CD4-positive, alpha-beta memory T cell (primary cell): ENCODE results near the gene MTMR3. TPM values are rescaled to one million over a fixed set of nuclear protein-coding genes. Genes with fewer than 3 reads are reported as not detected.
A peak's percentile ranks its signal among the peaks of the same experiment; 100 is the strongest.

Experiments used
- CTCF ChIA-PET: fragments of 350-600 bp; sonication (Branson Sonifier 250); formaldehyde crosslinking; loops from one replicate; lab custom pipeline; 2021; ENCODE audit warnings: inconsistent platforms; ENCODE audit not compliant: partially characterized antibody; lab: Charles Lee
- POLR2A ChIA-PET: fragments of 350-600 bp; sonication (Branson Sonifier 250); formaldehyde crosslinking; loops from one replicate; lab custom pipeline; 2021; ENCODE audit not compliant: partially characterized antibody; lab: Charles Lee
- DNase-seq, 5 donors: peaks; one replicate each; pipeline versions ENCODE4 v3.0.0 to v3.0.0-alpha.2; 2020 to 2022; ENCODE audit warnings: mixed read lengths in 1 of 5
- H3K27ac ChIP-seq: one replicate; pipeline ENCODE4 v1.7.0; 2013; ENCODE audit warnings: low read depth, low read length
- H3K27me3 ChIP-seq: 2 replicates; pipeline ENCODE4 v1.7.0; 2013; ENCODE audit warnings: mild to moderate bottlenecking, low read length, moderate library complexity; ENCODE audit not compliant: insufficient read depth
- H3K36me3 ChIP-seq: 2 replicates; pipeline ENCODE4 v1.7.0; 2013; ENCODE audit warnings: mild to moderate bottlenecking, low read length, moderate library complexity; ENCODE audit not compliant: insufficient read depth
- H3K4me1 ChIP-seq: 2 replicates; pipeline ENCODE4 v1.7.0; 2013; ENCODE audit warnings: mild to moderate bottlenecking, low read length, moderate library complexity; ENCODE audit not compliant: insufficient read depth
- H3K4me3 ChIP-seq, 2 donors: one replicate each; pipeline ENCODE4 v1.7.0; 2013; ENCODE audit warnings: low read length in 2 of 2, mild to moderate bottlenecking in 1 of 2
- H3K9me3 ChIP-seq, 2 donors: one replicate each; pipeline ENCODE4 v1.7.0; 2013; ENCODE audit warnings: low read length in 2 of 2, control low read depth in 1 of 2; ENCODE audit not compliant: control insufficient read depth in 1 of 2
- H3K27ac Mint-ChIP-seq, 7 donors: one replicate each; pipeline ENCODE4 v1.8.0; 2020 to 2021; ENCODE audit warnings: mixed read lengths in 7 of 7, mild to moderate bottlenecking in 6 of 7, inconsistent platforms in 3 of 7, moderate library complexity in 3 of 7
- H3K27me3 Mint-ChIP-seq, 2 donors: one replicate each; pipeline ENCODE4 v1.8.0; 2020 to 2021; ENCODE audit warnings: mixed read lengths in 2 of 2
- H3K36me3 Mint-ChIP-seq, 2 donors: one replicate each; pipeline ENCODE4 v1.8.0; 2020 to 2021; ENCODE audit warnings: mixed read lengths in 2 of 2, inconsistent platforms in 1 of 2, mild to moderate bottlenecking in 1 of 2
- H3K4me1 Mint-ChIP-seq, 4 donors: one replicate each; pipeline ENCODE4 v1.8.0; 2020 to 2021; ENCODE audit warnings: mixed read lengths in 4 of 4, mild to moderate bottlenecking in 1 of 4
- H3K4me3 Mint-ChIP-seq, 8 donors: one replicate each; pipeline ENCODE4 v1.8.0; 2020 to 2021; ENCODE audit warnings: mixed read lengths in 8 of 8, mild to moderate bottlenecking in 7 of 8, moderate library complexity in 6 of 8, inconsistent platforms in 3 of 8
- H3K9me3 Mint-ChIP-seq, 8 donors: one replicate each; pipeline ENCODE4 v1.8.0; 2020 to 2021; ENCODE audit warnings: mixed read lengths in 8 of 8, mild to moderate bottlenecking in 5 of 8, inconsistent platforms in 3 of 8, moderate library complexity in 1 of 8
- intact Hi-C: fragments of 100-400 bp; cut with micrococcal nuclease; formaldehyde crosslinking; loops from one replicate; pipeline ENCODE4 v1.15.1; 2023
- polyA plus RNA-seq, 2 donors: library from polyadenylated mRNA; unstranded; fragments of 300-500 nt; fragmentation: Illumina TruSeq; gene quantifications; one replicate each; pipeline ENCODE4 v1.2.3, GENCODE V29; 2021
- total RNA-seq, 2 experiments: library from RNA; stranded (reverse); gene quantifications; one replicate each; pipeline ENCODE4 v1.2.3, GENCODE V29; 2021

Gene MTMR3
- total and polyA plus RNA-seq, 4 experiments from 2014 or later = 11.0 to 68.6 (median 43.3) TPM

DNA sequence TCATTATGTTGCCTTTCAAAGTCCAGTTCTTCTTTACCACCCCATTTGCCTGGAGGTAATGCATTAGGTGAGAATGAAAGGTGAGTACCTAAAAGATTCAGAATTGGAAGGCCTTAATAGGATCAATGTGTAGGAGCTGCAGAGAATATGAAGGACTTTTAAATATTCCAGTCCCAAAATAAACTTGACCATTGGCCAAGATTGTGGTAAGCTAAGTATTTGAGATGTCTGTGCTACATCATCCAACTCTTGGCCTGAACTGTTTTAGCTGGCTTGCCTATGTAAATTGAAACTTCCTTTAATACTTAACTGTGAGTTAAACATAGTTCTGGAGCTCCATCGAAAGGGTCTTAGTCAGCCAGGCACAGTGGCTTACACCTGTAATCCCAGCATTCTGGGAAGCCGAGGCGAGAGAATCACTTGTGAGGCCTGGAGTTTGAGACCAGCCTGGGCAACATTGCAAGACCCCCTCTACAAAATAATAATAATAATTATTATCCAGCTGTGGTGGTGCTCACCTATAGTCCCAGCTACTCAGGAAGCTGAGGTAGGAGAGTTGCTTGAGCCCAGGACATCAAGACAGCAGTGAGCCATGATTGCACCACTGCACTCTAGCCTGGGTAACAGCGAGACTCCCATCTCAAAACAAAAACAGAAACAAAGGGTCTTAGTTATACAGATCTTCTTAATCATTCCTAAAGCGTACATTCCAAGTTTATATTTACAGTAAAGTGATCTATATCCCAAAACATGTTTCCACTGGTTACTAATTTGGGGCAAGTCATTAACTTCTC is 29.8 kb downstream of the MTMR3 start:
- H3K36me3 ChIP-seq = no peaks in the 10 kb centered on the region
- intact Hi-C loops = no loop called here
- no peaks in the 10 kb centered on the region for H3K27me3 ChIP-seq
- no peak overlapping the region for H3K4me3 ChIP-seq
- Mint-ChIP-seq H3K4me3 (no peak overlapping the region), H3K4me1 (peaks cover 49 to 84% (median 69%) of the 10 kb centered on the region in 4 donors), H3K9me3 (no peaks in the 10 kb centered on the region), H3K27me3 (no peaks in the 10 kb centered on the region), H3K27ac (no peak overlapping the region), H3K36me3 (no peaks in the 10 kb centered on the region)
- no peaks in the 10 kb centered on the region for H3K9me3 ChIP-seq
- no peak for DNase-seq
- peaks cover 39% of the 10 kb centered on the region for H3K4me1 ChIP-seq
- ChIA-PET CTCF (no interaction called here), POLR2A (no interaction called here)
- no peak overlapping the region for H3K27ac ChIP-seq

DNA sequence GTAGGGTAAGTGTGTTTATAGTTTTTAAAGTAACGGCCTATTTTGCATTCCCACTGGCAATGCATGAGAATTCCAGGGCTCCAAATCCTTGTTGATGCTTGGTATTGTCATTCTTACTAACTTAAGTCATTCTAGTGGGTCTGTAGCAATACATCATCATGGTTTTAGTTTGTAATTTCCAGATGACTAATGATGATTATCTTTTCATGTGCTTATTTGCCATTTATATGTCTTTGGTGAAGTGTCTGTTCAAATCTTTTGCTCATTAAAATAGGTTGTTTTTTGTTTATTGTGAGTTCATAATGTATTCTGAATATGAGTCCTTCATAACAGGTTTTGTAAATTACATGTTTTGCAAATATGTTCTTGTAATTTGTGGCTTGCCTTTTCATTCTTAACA is 31.2 kb downstream of the MTMR3 start:
- peak overlapping the region in 1 of 7 donors; percentile 5 for H3K27ac Mint-ChIP-seq
- no peak overlapping the region for H3K27ac ChIP-seq

DNA sequence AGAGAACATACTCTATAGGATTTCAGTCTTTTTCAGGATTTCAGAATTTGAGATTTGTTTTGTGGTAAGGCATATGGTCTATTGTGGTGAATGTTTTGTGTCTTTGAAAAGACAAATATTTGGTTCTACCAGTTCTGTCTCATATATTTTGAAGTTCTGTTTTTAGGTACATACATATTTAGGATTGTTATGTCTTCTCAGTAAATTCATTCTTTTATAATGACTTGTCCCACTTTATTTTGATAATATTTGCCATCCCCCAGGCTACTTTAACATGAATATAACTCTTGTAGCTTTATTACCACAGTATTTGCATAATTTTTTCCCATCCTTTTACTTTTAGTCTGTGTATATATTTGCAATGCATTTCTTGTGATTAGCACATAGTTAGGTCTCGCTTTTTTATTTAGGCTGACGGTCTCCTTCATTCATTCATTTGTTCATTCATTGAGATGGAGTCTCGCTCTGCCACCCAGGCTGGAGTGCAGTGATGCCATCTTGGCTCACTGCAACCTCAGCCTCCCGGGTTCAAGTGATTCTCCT is 32.1 kb downstream of the MTMR3 start:
- H3K36me3 Mint-ChIP-seq = no peaks in the 10 kb centered on the region
- Histone ChIP-seq H3K4me3 (no peak overlapping the region), H3K27me3 (no peaks in the 10 kb centered on the region), H3K36me3 (no peaks in the 10 kb centered on the region), H3K4me1 (peaks cover 50% of the 10 kb centered on the region), H3K9me3 (no peaks in the 10 kb centered on the region), H3K27ac (no peak overlapping the region)
- intact Hi-C loops = no loop called here
- no peaks in the 10 kb centered on the region for H3K9me3 Mint-ChIP-seq
- H3K27me3 Mint-ChIP-seq = no peaks in the 10 kb centered on the region
- no peak for DNase-seq
- peaks cover 48 to 90% (median 66%) of the 10 kb centered on the region in 4 donors for H3K4me1 Mint-ChIP-seq
- ChIA-PET CTCF (no interaction called here), POLR2A (no interaction called here)
- no peak overlapping the region for H3K4me3 Mint-ChIP-seq
- H3K27ac Mint-ChIP-seq = peak overlapping the region in 1 of 7 donors; percentile 1

More for the DNA sequence above, 31.2 kb downstream of the MTMR3 start:
- intact Hi-C loops = no loop called here
- Mint-ChIP-seq H3K36me3 (no peaks in the 10 kb centered on the region), H3K4me1 (peaks cover 50 to 86% (median 69%) of the 10 kb centered on the region in 4 donors), H3K27me3 (no peaks in the 10 kb centered on the region), H3K9me3 (no peaks in the 10 kb centered on the region), H3K4me3 (no peak overlapping the region)
- H3K36me3 ChIP-seq = no peaks in the 10 kb centered on the region
- ChIA-PET POLR2A (no interaction called here), CTCF (no interaction called here)
- no peak overlapping the region for H3K4me3 ChIP-seq
- no peak for DNase-seq
- peaks cover 48% of the 10 kb centered on the region for H3K4me1 ChIP-seq
- H3K9me3 ChIP-seq = no peaks in the 10 kb centered on the region
- no peaks in the 10 kb centered on the region for H3K27me3 ChIP-seq

DNA sequence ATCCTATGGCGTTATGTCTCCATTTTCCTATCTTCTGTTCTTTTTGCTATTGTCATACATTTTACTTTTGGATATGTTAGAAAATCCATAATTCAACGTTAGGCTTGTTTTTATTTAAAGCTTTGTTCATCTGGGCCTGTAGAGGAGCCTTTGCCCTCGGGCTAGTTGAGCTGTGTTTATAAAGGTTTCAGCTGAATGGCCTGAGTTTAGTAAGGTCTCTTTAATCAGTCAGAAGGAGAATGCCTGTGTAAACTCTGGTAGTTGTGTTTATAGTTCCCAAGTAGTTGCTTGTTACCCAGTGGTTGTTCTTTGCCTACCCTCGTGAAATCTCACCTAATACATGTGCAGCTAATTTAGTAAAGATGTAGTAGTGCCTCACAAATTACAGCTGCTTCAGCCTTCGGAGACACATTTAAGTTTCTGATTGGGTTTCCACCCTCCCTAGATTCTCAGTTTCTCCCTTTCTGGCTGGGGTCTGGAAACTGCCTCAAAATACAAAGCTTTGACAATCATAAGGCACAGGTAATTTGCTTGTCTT is 33.1 kb downstream of the MTMR3 start:
- Histone ChIP-seq H3K36me3 (no peaks in the 10 kb centered on the region), H3K27ac (no peak overlapping the region), H3K4me1 (peaks cover 50% of the 10 kb centered on the region), H3K27me3 (no peaks in the 10 kb centered on the region), H3K4me3 (no peak overlapping the region), H3K9me3 (no peaks in the 10 kb centered on the region)
- CTCF ChIA-PET = no interaction called here
- Mint-ChIP-seq H3K36me3 (no peaks in the 10 kb centered on the region), H3K9me3 (peaks cover 0 to 2% (median 0%) of the 10 kb centered on the region in 8 donors), H3K27ac (no peak overlapping the region), H3K4me3 (no peak overlapping the region), H3K27me3 (no peaks in the 10 kb centered on the region), H3K4me1 (peaks cover 46 to 79% (median 61%) of the 10 kb centered on the region in 4 donors)
- intact Hi-C loops = no loop called here
- POLR2A ChIA-PET = interaction anchor here (2.7 kb wide), 1 partner anchor 9 kb away, joined by 5 read pairs; no protein-coding TSS in a partner anchor
- DNase-seq = no peak

DNA sequence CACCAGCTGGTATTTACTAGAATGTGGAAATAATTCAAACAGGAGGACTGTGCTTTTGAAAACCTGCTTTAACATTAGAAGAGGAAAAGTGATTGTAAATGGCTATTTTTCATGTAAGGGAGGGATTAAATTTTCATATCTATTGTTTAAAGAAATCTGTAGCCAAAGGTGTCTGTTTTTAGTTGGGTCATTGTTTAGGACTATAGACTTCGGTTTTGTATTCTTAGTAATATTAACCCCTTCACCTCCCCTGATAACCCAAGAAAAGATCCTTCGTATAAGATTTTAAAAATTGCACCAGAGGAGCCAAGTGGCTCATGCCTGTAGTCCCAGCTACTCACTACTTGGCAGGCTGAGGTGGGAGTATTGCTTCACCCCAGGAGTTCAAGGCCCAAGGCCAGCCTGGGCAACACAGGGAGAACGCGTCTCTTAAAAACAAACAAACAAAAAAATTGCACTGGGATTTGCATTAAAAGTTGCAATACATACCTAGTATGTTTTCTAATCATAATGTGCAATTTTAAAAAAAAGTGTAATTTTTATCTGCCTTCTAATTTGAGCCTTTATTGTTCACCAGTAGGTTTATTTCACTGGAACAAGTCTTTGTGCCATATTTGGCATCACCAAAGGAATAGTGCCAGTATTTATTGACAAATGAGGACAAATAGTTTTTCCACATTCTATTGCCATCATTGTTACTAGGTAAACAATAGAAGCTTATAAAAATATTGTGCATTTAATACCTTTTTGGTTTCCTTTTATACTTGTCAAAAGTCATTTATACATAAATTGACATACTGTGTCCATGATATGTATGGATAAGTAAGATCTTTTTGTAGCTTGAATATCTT is 34.3 kb downstream of the MTMR3 start:
- no peaks in the 10 kb centered on the region for H3K27me3 ChIP-seq
- Mint-ChIP-seq H3K9me3 (peaks cover 0 to 3% (median 0%) of the 10 kb centered on the region in 8 donors), H3K4me1 (peaks cover 47 to 76% (median 60%) of the 10 kb centered on the region in 4 donors), H3K4me3 (no peak overlapping the region), H3K27me3 (no peaks in the 10 kb centered on the region), H3K36me3 (peaks cover 0 to 1% of the 10 kb centered on the region in 2 donors), H3K27ac (peak overlapping the region in 1 of 7 donors; percentile 61)
- H3K4me3 ChIP-seq = no peak overlapping the region
- intact Hi-C loops = no loop called here
- ChIA-PET POLR2A (interaction anchor here (2.7 kb wide), 1 partner anchor 10 kb away, joined by 5 read pairs; no protein-coding TSS in a partner anchor), CTCF (interaction anchor here (1.2 kb wide), 1 partner anchor 10 kb away, joined by 3 read pairs; no protein-coding TSS in a partner anchor)
- peaks cover 50% of the 10 kb centered on the region for H3K4me1 ChIP-seq
- H3K9me3 ChIP-seq = no peaks in the 10 kb centered on the region
- DNase-seq = no peak
- H3K36me3 ChIP-seq = no peaks in the 10 kb centered on the region
- no peak overlapping the region for H3K27ac ChIP-seq

DNA sequence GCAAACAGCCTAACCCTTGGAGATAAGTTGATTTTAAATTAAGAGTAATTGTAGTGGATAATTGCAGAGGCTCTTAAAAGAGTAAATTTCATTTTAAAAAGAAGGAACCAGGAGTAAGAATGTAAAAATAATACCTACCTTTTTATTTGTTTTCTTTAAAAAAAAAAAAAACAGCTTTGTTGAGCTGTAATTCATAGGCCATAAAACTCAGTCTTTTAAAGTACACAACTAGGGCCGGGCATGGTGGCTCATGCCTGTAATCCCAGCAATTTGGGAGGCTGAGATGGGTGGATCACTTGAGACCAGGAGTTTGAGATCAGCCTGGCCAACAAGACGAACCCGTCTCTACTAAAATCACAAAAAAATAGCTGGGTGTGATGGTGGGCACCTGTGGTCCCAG is 42.4 kb downstream of the MTMR3 start:
- no peaks in the 10 kb centered on the region for H3K9me3 ChIP-seq
- H3K4me3 Mint-ChIP-seq = no peak overlapping the region
- no peaks in the 10 kb centered on the region for H3K4me1 ChIP-seq
- H3K36me3 Mint-ChIP-seq = peaks cover 2 to 7% of the 10 kb centered on the region in 2 donors
- intact Hi-C loops = no loop called here
- no peak overlapping the region for H3K27ac Mint-ChIP-seq
- no peaks in the 10 kb centered on the region for H3K27me3 ChIP-seq
- H3K36me3 ChIP-seq = no peaks in the 10 kb centered on the region
- H3K4me1 Mint-ChIP-seq = peaks cover 25 to 42% (median 34%) of the 10 kb centered on the region in 4 donors
- no peak overlapping the region for H3K27ac ChIP-seq
- no peaks in the 10 kb centered on the region for H3K27me3 Mint-ChIP-seq
- ChIA-PET CTCF (interaction anchor here (0.7 kb wide), 1 partner anchor 289 kb away, joined by 3 read pairs; no protein-coding TSS in a partner anchor), POLR2A (no interaction called here)
- H3K4me3 ChIP-seq = no peak overlapping the region
- H3K9me3 Mint-ChIP-seq = peaks cover 0 to 6% (median 0%) of the 10 kb centered on the region in 8 donors
- no peak for DNase-seq
